SU-DHL-6 (cell line): Measurements from ENCODE around the gene EXD2.

Experiments
- H2AFZ ChIP-seq: fragments of 200-600 bp; sonication (generic); 2 replicates; pipeline ENCODE4 v1.6.1; 2014; ENCODE audit warnings: low read depth, mild to moderate bottlenecking, moderate library complexity, mixed read lengths, antibody characterized with exemption, low read length; ENCODE audit not compliant: severe bottlenecking
- H3F3A ChIP-seq: fragments of 200-600 bp; shearing (Covaris generic); 2 replicates; pipeline ENCODE4 v1.6.0; 2016; ENCODE audit warnings: antibody characterized with exemption, mild to moderate bottlenecking; ENCODE audit not compliant: insufficient read depth
- H3K27ac ChIP-seq: fragments of 200-600 bp; sonication (generic); 2 replicates; pipeline ENCODE4 v1.5.1; 2016; ENCODE audit warnings: low read depth, mild to moderate bottlenecking, low read length, moderate library complexity, mixed read lengths
- H3K27me3 ChIP-seq: fragments of 200-600 bp; sonication (generic), shearing (Covaris generic); 2 replicates; pipeline ENCODE4 v1.6.0; 2014; ENCODE audit warnings: mild to moderate bottlenecking, low read length
- H3K36me3 ChIP-seq: fragments of 200-600 bp; sonication (generic); 2 replicates; pipeline ENCODE4 v1.6.1; 2014; ENCODE audit warnings: mild to moderate bottlenecking, low read length, mixed read lengths
- H3K4me2 ChIP-seq: fragments of 300-600, 200-600 bp; shearing (Covaris generic), sonication (generic); 2 replicates; pipeline ENCODE4 v1.6.0; 2014; ENCODE audit warnings: low read length, low read depth, mild to moderate bottlenecking; ENCODE audit not compliant: poor library complexity, severe bottlenecking
- H3K4me3 ChIP-seq: fragments of 200-600 bp; sonication (generic); 2 replicates; pipeline ENCODE4 v1.5.1; 2014; ENCODE audit warnings: antibody characterized with exemption, low read length, mild to moderate bottlenecking, mixed read lengths; ENCODE audit not compliant: insufficient read depth, poor library complexity, severe bottlenecking
- H3K79me2 ChIP-seq: fragments of 200-600 bp; sonication (generic); 2 replicates; pipeline ENCODE4 v1.6.1; 2014; ENCODE audit warnings: mild to moderate bottlenecking, low read length, moderate library complexity; ENCODE audit not compliant: insufficient read depth
- H3K9ac ChIP-seq: fragments of 200-600 bp; sonication (generic); 2 replicates; pipeline ENCODE4 v1.7.0; 2014; ENCODE audit warnings: mild to moderate bottlenecking, low read length
- H3K9me2 ChIP-seq: fragments of 200-600 bp; sonication (generic); replicated peaks from 2 replicates; pipeline ENCODE4 v1.6.1; 2014; ENCODE audit warnings: low read length; ENCODE audit not compliant: insufficient read depth
- H3K9me3 ChIP-seq: fragments of 200-600 bp; sonication (generic); 2 replicates; pipeline ENCODE4 v1.6.1; 2014; ENCODE audit warnings: low read length, mixed read lengths; ENCODE audit not compliant: insufficient read depth
- H4K20me1 ChIP-seq: fragments of 200-600 bp; sonication (generic); 2 replicates; pipeline ENCODE4 v1.6.1; 2014; ENCODE audit warnings: low read depth, mild to moderate bottlenecking, antibody characterized with exemption, low read length, moderate library complexity, mixed read lengths
- CTCF ChIP-seq: fragments of 200-600 bp; sonication (generic); IDR thresholded peaks from one replicate; pipeline ENCODE4 v1.5.1; 2017; ENCODE audit warnings: antibody characterized with exemption, mild to moderate bottlenecking, low read length, moderate library complexity; ENCODE audit not compliant: insufficient read depth, poor library complexity, severe bottlenecking
- EZH2phosphoT487 ChIP-seq: fragments of 200-600 bp; sonication (generic), shearing (Covaris generic); conservative IDR thresholded peaks from 2 replicates; pipeline ENCODE4 v1.6.1; 2018; ENCODE audit warnings: mild to moderate bottlenecking, antibody characterized with exemption, low read length, moderate library complexity, mixed read lengths

EXD2 gene

GRCh38 chr14:69266572-69267345 lies 75.5 kb downstream of the EXD2 start:
- no peak for TF ChIP-seq CTCF
- TF ChIP-seq EZH2phosphoT487: no peak
- no peaks in the 10 kb centered on the region for H3F3A ChIP-seq
- H3K9me2 ChIP-seq: no peaks in the 10 kb centered on the region
- H3K27me3 ChIP-seq: no peaks in the 10 kb centered on the region
- no peaks in the 10 kb centered on the region for H4K20me1 ChIP-seq
- H2AFZ ChIP-seq: no peak overlapping the region
- H3K79me2 ChIP-seq: no peaks in the 10 kb centered on the region
- H3K27ac ChIP-seq: no peak overlapping the region
- H3K36me3 ChIP-seq: no peaks in the 10 kb centered on the region
- no peaks in the 10 kb centered on the region for H3K9me3 ChIP-seq
- no peak overlapping the region for H3K4me3 ChIP-seq
- H3K9ac ChIP-seq: no peak overlapping the region
- H3K4me2 ChIP-seq: no peak overlapping the region

DNA sequence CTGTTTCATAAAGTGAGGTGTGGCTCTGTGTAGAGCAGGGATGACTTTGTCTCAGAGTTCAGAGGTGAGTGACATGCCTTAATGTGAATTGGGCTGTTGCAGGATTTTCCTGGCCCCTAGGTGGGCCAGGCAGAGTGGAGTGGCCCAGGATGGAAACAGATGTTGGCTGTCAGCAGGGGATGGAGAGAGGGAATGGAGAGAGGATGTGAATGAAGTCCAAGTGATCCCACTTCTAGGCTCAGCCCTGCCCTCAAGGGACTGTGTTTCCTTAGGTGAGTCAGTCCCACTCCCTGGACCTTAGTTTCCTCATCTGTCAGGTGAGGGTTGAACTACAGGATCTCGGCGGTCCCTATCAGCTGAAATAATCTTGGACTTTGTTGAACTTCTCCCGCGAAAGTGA lies 76.2 kb downstream of the EXD2 start:
- no peak overlapping the region for H3K4me2 ChIP-seq
- no peaks in the 10 kb centered on the region for H3K27me3 ChIP-seq
- H2AFZ ChIP-seq: no peak overlapping the region

GRCh38 chr14:69268223-69268622 lies 76.9 kb downstream of the EXD2 start:
- Histone ChIP-seq H4K20me1 (no peaks in the 10 kb centered on the region), H3K27ac (no peak overlapping the region), H3K9ac (no peak overlapping the region), H3K9me3 (no peaks in the 10 kb centered on the region), H3K4me3 (no peak overlapping the region), H3K79me2 (no peaks in the 10 kb centered on the region), H3K27me3 (no peaks in the 10 kb centered on the region), H3K4me2 (no peak overlapping the region), H2AFZ (no peak overlapping the region), H3K9me2 (no peaks in the 10 kb centered on the region), H3K36me3 (no peaks in the 10 kb centered on the region), H3F3A (no peaks in the 10 kb centered on the region)
- no peak for TF ChIP-seq CTCF
- TF ChIP-seq EZH2phosphoT487: no peak

More for the DNA sequence above, 76.2 kb downstream of the EXD2 start:
- H3K9me3 ChIP-seq: no peaks in the 10 kb centered on the region
- H3F3A ChIP-seq: no peaks in the 10 kb centered on the region
- no peak for TF ChIP-seq EZH2phosphoT487
- no peak for TF ChIP-seq CTCF
- H3K9ac ChIP-seq: no peak overlapping the region
- H3K9me2 ChIP-seq: no peaks in the 10 kb centered on the region
- H3K27ac ChIP-seq: no peak overlapping the region
- no peaks in the 10 kb centered on the region for H3K36me3 ChIP-seq
- no peaks in the 10 kb centered on the region for H4K20me1 ChIP-seq
- no peaks in the 10 kb centered on the region for H3K79me2 ChIP-seq
- H3K4me3 ChIP-seq: no peak overlapping the region
